Stomach smooth muscle (tissue), 2 donors: ENCODE data around the gene ACOXL.

Experiments used
- H3K27ac ChIP-seq: one replicate; pipeline ENCODE4 v1.7.0; 2013; ENCODE audit warnings: mild to moderate bottlenecking, low read length, inconsistent platforms
- H3K27me3 ChIP-seq, 2 donors: one replicate each; pipeline ENCODE4 v1.7.0; 2013; ENCODE audit warnings: low read length in 2 of 2; ENCODE audit not compliant: insufficient read depth in 2 of 2, control insufficient read depth in 1 of 2
- H3K36me3 ChIP-seq, 2 donors: one replicate each; pipeline ENCODE4 v1.7.0; 2013; ENCODE audit warnings: low read length in 2 of 2; ENCODE audit not compliant: control insufficient read depth in 2 of 2, insufficient read depth in 2 of 2
- H3K4me1 ChIP-seq: one replicate; pipeline ENCODE4 v1.7.0; 2013; ENCODE audit warnings: low read length; ENCODE audit not compliant: control insufficient read depth, insufficient read depth
- H3K4me3 ChIP-seq, 2 donors: one replicate each; pipeline ENCODE4 v1.7.0; 2013; ENCODE audit warnings: low read length in 2 of 2
- H3K9ac ChIP-seq, 2 donors: one replicate each; pipeline ENCODE4 v1.7.0; 2013; ENCODE audit warnings: low read length in 2 of 2, mild to moderate bottlenecking in 1 of 2
- H3K9me3 ChIP-seq, 2 donors: one replicate each; pipeline ENCODE4 v1.7.0; 2013; ENCODE audit warnings: low read length in 2 of 2; ENCODE audit not compliant: control insufficient read depth in 2 of 2
- donor health status: healthy.
- donor health status: Pancreatic carcinoma.

ACOXL gene

DNA sequence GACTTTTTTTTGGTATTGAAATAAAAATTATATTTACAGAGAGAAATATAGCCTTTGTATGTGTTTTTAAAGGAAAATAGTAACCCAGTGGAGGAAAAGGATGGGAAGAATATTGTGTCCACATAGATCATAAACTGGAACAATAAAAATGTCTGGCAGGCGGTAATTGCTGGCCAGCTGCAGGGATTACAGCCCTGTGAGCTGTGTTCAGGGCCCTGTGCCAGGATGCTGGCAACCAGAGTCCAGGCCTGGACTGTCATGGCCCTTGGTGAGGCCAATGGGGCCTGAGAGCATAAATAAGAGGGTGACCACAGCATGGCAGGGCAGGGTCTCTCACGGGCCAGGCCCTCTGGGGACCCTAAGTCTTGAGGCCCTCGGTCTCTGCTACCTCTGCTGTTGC lies 171.2 kb downstream of the ACOXL start:
- Histone ChIP-seq H3K4me1 (no peaks in the 10 kb centered on the region), H3K4me3 (no peak overlapping the region), H3K27me3 (peaks cover 0 to 6% of the 10 kb centered on the region in 2 donors), H3K9me3 (no peaks in the 10 kb centered on the region), H3K9ac (no peak overlapping the region), H3K27ac (no peak overlapping the region), H3K36me3 (no peaks in the 10 kb centered on the region)

GRCh38 chr2:110904116-110904778 lies 171.9 kb downstream of the ACOXL start:
- H3K9me3 ChIP-seq: no peaks in the 10 kb centered on the region

GRCh38 chr2:110904779-110905148 lies 172.4 kb downstream of the ACOXL start:
- Histone ChIP-seq H3K36me3 (no peaks in the 10 kb centered on the region), H3K4me3 (no peak overlapping the region), H3K9ac (no peak overlapping the region), H3K27ac (no peak overlapping the region), H3K9me3 (no peaks in the 10 kb centered on the region), H3K27me3 (peaks cover 0 to 6% of the 10 kb centered on the region in 2 donors), H3K4me1 (no peaks in the 10 kb centered on the region)

More at GRCh38 chr2:110904116-110904778, 171.9 kb downstream of the ACOXL start:
- Histone ChIP-seq H3K36me3 (no peaks in the 10 kb centered on the region), H3K4me1 (no peaks in the 10 kb centered on the region), H3K27me3 (peaks cover 0 to 6% of the 10 kb centered on the region in 2 donors), H3K27ac (no peak overlapping the region), H3K9ac (no peak overlapping the region), H3K4me3 (no peak overlapping the region)

DNA sequence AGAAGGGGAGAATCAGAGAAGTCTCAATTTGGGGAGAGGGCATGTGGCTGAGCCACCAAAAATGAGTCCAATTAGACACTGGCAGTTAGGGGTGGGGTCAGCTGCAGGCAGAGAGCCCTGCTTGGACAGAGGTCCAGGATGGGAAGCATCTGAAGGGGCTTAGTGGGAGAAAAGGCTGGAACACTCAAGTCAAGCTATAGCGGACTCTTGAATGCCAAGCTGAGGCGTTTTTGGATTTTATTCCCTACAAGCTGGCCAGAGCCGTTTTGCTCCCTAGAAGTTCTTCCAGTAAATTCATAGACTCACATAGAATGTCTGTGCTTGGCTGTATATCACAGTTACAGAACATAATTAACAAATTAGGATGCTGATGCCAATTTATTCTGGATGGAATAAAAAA lies 172.8 kb downstream of the ACOXL start:
- no peak overlapping the region for H3K27ac ChIP-seq
- peaks cover 0 to 6% of the 10 kb centered on the region in 2 donors for H3K27me3 ChIP-seq
- no peak overlapping the region for H3K9ac ChIP-seq
- no peaks in the 10 kb centered on the region for H3K36me3 ChIP-seq
- no peak overlapping the region for H3K4me3 ChIP-seq
- H3K4me1 ChIP-seq: no peaks in the 10 kb centered on the region
- no peaks in the 10 kb centered on the region for H3K9me3 ChIP-seq

DNA sequence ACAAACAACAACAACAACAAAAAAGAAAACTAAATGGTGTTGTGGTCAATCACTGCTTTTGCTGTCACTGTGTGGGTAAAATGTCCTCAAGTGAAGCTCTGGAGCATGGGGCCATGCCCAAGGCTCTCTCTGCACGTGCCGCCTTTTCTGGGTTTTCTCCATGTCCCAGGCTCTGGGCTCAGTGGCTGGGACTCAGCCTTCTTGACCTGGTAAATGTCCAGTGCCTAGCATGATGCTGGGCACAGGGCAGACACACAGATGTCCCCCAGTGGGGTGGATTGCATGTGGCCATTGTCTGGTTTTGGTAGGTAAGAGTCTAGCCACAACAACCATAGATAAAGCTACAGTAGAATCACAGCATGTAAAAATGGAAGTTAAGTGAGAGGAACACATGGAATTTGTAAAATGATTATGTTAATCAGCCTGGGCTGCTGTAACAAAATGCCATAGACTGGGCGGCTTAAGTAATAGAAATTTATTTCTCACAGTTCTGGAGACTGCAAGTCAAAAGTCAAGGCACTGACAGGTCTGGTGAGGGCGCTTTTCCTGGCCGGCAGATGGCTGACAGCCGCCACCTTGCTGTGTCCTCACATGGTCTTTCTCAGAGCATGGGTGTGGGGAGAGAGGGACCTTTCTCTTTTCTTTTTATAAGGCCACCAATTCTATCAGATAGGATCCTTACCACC lies 174.4 kb downstream of the ACOXL start:
- no peaks in the 10 kb centered on the region for H3K27me3 ChIP-seq
- no peak overlapping the region for H3K9ac ChIP-seq
- H3K4me1 ChIP-seq: no peaks in the 10 kb centered on the region
- H3K27ac ChIP-seq: no peak overlapping the region
- H3K9me3 ChIP-seq: no peaks in the 10 kb centered on the region
- no peaks in the 10 kb centered on the region for H3K36me3 ChIP-seq
- no peak overlapping the region for H3K4me3 ChIP-seq

GRCh38 chr2:110909501-110909900 lies 177.1 kb downstream of the ACOXL start:
- no peak overlapping the region for H3K4me3 ChIP-seq
- H3K9me3 ChIP-seq: no peaks in the 10 kb centered on the region
- no peak overlapping the region for H3K27ac ChIP-seq
- H3K4me1 ChIP-seq: no peaks in the 10 kb centered on the region
- H3K36me3 ChIP-seq: no peaks in the 10 kb centered on the region
- H3K9ac ChIP-seq: no peak overlapping the region
- no peaks in the 10 kb centered on the region for H3K27me3 ChIP-seq

- Histone ChIP-seq H3K4me1 (no peaks in the 10 kb centered on the region), H3K27ac (no peak overlapping the region), H3K27me3 (no peaks in the 10 kb centered on the region), H3K9ac (no peak overlapping the region), H3K36me3 (no peaks in the 10 kb centered on the region), H3K9me3 (no peaks in the 10 kb centered on the region), H3K4me3 (no peak overlapping the region)
Measured at GRCh38 chr2:110910423-110910822, 178.1 kb downstream of the ACOXL start.

GRCh38 chr2:110919738-110920137 lies 187.4 kb downstream of the ACOXL start:
- Histone ChIP-seq H3K27ac (no peak overlapping the region), H3K9ac (no peak overlapping the region), H3K4me3 (no peak overlapping the region), H3K9me3 (no peaks in the 10 kb centered on the region), H3K4me1 (no peaks in the 10 kb centered on the region), H3K36me3 (no peaks in the 10 kb centered on the region), H3K27me3 (no peaks in the 10 kb centered on the region)

DNA sequence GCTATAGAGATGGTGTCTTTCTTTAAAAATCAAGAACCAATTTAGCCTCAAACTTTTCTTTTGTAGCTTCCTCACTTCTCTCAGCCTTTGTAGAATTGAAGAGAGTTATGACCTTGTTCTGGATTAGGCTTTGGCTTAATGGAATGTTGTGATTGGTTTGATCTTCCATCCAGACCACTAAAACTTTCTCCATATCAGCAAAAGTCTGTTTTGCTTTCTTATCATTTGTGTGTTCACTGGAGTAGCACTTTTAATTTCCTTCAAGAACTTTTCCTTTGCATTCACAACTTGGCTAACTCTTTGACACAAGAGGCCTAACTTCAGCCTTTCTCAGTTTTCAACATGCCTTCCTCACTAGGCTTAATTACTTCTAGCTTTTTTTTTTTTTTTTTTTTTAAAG lies 193.1 kb downstream of the ACOXL start:
- H3K9me3 ChIP-seq: no peaks in the 10 kb centered on the region
- no peaks in the 10 kb centered on the region for H3K4me1 ChIP-seq
- no peak overlapping the region for H3K27ac ChIP-seq
- H3K36me3 ChIP-seq: no peaks in the 10 kb centered on the region
- H3K27me3 ChIP-seq: no peaks in the 10 kb centered on the region
- no peak overlapping the region for H3K4me3 ChIP-seq
- no peak overlapping the region for H3K9ac ChIP-seq

- Histone ChIP-seq H3K4me1 (no peaks in the 10 kb centered on the region), H3K9ac (no peak overlapping the region), H3K27me3 (no peaks in the 10 kb centered on the region), H3K27ac (no peak overlapping the region), H3K4me3 (no peak overlapping the region), H3K9me3 (no peaks in the 10 kb centered on the region), H3K36me3 (no peaks in the 10 kb centered on the region)
Measured at GRCh38 chr2:110927526-110927925, 195.2 kb downstream of the ACOXL start.

DNA sequence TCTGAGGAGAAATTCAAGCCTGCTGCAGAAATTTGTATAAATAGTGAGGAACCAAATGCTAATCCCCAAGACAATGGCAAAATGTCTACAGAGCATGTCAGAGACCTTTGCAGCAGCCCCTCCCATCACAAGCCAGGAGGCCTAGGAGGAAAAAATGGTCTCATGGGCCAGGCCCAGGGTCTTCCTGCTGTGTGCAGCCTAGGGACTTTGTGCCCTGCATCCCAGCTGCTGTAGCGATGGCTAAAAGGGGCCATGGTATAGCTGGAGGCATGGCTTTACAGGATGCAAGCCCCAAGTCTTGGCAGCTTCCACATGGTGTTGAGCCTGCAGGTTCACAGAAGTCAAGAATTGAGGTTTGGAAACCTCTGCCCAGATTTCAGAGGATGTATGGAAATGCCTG lies 197.2 kb downstream of the ACOXL start:
- H3K4me3 ChIP-seq: no peak overlapping the region
- H3K9me3 ChIP-seq: no peaks in the 10 kb centered on the region
- no peak overlapping the region for H3K9ac ChIP-seq
- no peaks in the 10 kb centered on the region for H3K4me1 ChIP-seq
- H3K27ac ChIP-seq: no peak overlapping the region
- no peaks in the 10 kb centered on the region for H3K27me3 ChIP-seq
- no peaks in the 10 kb centered on the region for H3K36me3 ChIP-seq
